ENCODE measurements around the gene TUNAR.
"Not testable (repeated sequence)": the region's sequence is repeated elsewhere in the genome, so short reads cannot be mapped to it uniquely, and the experiment has no call there.

Gene TUNAR

GRCh38 chr14:95959317-95959716 lies 82.7 kb downstream of the TUNAR start:
- TF ChIP-seq CTCF (IDR thresholded peaks at IDR 0.05; ENCODE audit: extremely low read depth, insufficient read depth, missing control alignments), result no peak
- in situ Hi-C loops (cut with MboI; ENCODE audit: low pct_unique_long_range_greater_than_20kb, low sequenced_read_pairs, unreplicated experiment), result no loop called here
- no peak for DNase-seq (ENCODE audit: low spot score)

DNA sequence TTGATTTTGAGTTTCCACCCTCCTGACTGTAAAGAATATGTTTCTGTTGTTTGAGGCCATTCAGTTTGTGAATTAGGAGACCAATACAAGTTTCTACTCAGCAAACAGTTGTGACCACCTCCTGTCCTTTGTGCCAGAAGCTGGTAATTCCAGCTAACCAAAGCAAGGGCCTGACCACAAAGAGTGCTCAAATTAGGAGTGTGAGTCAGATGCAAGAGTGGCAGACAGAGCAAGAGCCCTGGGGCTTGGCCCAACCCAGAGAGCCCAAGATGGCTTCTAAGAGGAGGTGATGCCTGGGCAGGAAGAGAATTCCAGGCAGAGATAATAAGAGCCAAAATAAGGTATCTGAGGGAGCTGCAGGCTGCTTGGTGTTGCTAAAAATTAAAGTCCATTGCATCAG lies 84.8 kb downstream of the TUNAR start:
- no peak for TF ChIP-seq CTCF (IDR thresholded peaks at IDR 0.05; ENCODE audit: extremely low read depth, insufficient read depth, missing control alignments)
- in situ Hi-C loops (cut with MboI; ENCODE audit: low pct_unique_long_range_greater_than_20kb, low sequenced_read_pairs, unreplicated experiment), result no loop called here
- no peak for DNase-seq (ENCODE audit: low spot score)

DNA sequence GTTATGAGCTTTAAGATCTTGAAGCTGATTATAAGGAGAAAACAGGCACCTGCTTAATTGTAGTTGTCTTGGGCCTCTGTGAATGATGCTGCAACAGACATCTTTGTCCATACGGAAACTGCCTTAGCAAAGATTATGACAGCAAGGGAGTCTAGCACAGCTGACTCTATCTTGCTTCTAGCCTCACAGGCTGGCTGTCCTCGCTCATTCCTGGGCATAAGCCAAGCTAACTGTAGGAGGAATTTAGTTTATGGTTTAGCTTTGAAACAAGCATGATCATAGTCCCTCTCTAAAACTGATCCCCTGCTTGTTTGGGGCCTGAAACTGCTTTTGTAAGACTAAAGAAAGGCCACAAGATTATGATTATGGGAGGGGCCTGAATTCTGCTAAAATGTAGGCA lies 88.3 kb downstream of the TUNAR start:
- no peak for TF ChIP-seq CTCF (IDR thresholded peaks at IDR 0.05; ENCODE audit: extremely low read depth, insufficient read depth, missing control alignments)
- in situ Hi-C loops (cut with MboI; ENCODE audit: low pct_unique_long_range_greater_than_20kb, low sequenced_read_pairs, unreplicated experiment), result no loop called here
- DNase-seq (ENCODE audit: low spot score), result no peak

DNA sequence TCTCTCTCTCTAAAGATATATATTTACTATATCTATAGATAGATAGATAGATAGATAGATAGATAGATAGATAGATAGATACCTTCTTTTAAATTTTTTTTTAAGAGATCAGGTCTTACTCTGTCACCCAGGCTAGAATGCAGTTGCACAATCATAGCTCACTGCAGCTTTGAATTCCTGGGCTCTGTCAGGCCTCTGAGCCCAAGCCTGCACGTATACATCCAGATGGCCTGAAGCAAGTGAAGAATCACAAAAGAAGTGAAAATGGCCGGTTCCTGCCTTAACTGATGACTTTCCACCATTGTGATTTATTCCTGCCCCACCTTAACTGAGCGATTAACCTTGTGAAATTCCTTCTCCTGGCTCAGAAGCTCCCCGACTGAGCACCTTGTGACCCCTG lies 91.4 kb downstream of the TUNAR start:
- DNase-seq (ENCODE audit: low spot score); in situ Hi-C loops (cut with MboI; ENCODE audit: low pct_unique_long_range_greater_than_20kb, low sequenced_read_pairs, unreplicated experiment): not testable (repeated sequence)

Data from GM13977 (cell line).